ENCODE results near the gene CAMKK2. TPM values are rescaled to one million over a fixed set of nuclear protein-coding genes. Genes with fewer than 3 reads are reported as not detected.
A peak's percentile ranks its signal among the peaks of the same experiment; 100 is the strongest.

CAMKK2 gene
- total RNA-seq, 2 experiments from 2014 or later, result 22.0 to 22.4 TPM

DNA sequence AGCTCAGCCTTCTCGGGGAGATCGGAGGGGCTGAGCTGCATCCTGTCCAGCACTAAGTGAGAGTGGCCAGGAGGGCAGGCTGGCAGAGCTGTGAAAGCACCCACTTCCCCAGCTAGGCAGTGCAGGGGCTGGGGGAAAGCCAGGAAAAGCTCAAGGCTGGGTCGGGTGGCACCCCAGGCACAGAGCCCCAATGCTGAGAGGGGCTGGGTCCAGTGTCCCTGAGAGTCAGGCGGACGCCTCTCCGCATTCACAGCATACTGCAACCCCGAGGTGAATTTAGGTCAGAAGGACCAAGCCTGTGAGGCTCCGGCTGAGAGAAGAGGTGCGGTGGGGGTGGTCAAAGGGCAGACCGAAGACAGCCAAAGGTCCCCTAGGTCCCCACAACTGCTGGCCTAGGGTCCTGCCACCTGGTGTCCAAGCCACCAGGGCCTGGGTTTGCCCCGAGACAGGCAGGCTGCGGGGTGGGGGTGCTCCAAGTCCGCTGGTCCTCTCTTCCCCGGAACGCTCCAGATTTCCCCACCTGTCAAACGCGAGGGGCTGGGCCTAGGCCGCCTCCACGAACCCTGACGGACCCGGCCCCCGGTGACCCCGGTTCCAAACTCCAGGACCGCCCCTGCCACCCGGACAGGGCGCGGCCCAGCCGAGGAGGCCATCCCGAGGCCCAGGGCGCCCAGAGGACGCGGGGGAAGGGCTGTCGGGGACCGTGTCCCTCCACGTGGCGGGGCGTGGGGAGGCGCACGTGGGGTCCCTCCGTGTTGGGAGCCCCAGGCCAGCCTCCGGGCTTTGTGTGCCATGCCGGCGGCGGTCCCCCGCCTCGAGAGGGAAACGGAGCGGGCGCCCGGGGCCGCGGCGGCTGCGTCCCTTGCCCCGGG lies 527 bp downstream of the CAMKK2 start:
- CTCF ChIA-PET, result no interaction called here

DNA sequence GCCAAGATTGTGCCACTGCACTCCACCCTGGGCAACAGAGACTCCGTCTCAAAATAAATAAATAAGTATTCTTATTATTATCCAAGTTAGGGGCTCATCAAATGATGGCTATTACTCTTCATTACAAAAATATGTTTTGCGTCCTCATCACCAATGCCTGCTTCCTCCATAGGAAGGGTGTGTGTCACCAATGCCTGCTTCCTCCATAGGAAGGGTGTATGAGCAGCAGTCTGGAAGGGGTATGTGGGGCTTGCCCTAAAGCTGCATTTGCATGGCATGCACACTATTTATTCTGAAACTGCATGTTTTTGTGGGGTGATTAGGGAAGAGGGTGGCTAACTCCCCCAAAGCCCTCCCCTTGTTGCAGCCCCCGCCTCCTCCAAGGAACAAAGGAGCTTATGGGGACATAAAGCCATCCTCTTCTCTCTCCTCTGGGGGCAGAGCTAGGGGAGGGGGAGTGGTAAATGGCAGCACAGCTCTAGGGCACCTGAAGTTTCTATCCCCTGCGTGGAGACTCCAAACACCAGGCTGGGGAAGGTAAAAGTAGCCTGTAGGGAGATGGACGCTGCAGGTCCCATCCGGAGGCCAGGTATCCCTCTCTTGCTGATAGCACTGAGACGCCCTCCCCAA lies 1.3 kb downstream of the CAMKK2 start:
- POLR2A ChIA-PET, result interaction anchor here (0.6 to 3.1 kb wide), 4 partner anchors 9 to 363 kb away, joined by 3 to 16 read pairs (median 4); partner anchors contain the start of genes ANAPC5 and RNF34
- Mint-ChIP-seq H3K27me3 (no peaks in the 10 kb centered on the region), H3K4me3 (peak overlapping the region; percentile 89), H3K9me3 (no peaks in the 10 kb centered on the region), H3K4me1 (ENCODE audit: low read depth) (peaks cover 22% of the 10 kb centered on the region), H3K36me3 (peaks cover 5% of the 10 kb centered on the region), H3K27ac (peak overlapping the region; percentile 65)
- CTCF ChIA-PET, result no interaction called here
- peak; percentile 14 for DNase-seq
- intact Hi-C loops (cut with micrococcal nuclease), result no loop called here

More for the DNA sequence above, 527 bp downstream of the CAMKK2 start:
- Mint-ChIP-seq H3K4me3 (peak overlapping the region; percentile 89), H3K36me3 (peaks cover 5% of the 10 kb centered on the region), H3K9me3 (no peaks in the 10 kb centered on the region), H3K4me1 (ENCODE audit: low read depth) (peaks cover 22% of the 10 kb centered on the region), H3K27ac (peak overlapping the region; percentile 65), H3K27me3 (no peaks in the 10 kb centered on the region)
- POLR2A ChIA-PET, result interaction anchor here (0.6 to 3.1 kb wide), 5 partner anchors 8 to 362 kb away, joined by 3 to 16 read pairs (median 5); partner anchors contain the start of genes ANAPC5 and RNF34
- intact Hi-C loops (cut with micrococcal nuclease), result loop anchor here (2.0 kb wide), 2 partner anchors 57 to 103 kb away; partner anchors contain the start of gene ANAPC5
- DNase-seq, result peak; percentile 30

DNA sequence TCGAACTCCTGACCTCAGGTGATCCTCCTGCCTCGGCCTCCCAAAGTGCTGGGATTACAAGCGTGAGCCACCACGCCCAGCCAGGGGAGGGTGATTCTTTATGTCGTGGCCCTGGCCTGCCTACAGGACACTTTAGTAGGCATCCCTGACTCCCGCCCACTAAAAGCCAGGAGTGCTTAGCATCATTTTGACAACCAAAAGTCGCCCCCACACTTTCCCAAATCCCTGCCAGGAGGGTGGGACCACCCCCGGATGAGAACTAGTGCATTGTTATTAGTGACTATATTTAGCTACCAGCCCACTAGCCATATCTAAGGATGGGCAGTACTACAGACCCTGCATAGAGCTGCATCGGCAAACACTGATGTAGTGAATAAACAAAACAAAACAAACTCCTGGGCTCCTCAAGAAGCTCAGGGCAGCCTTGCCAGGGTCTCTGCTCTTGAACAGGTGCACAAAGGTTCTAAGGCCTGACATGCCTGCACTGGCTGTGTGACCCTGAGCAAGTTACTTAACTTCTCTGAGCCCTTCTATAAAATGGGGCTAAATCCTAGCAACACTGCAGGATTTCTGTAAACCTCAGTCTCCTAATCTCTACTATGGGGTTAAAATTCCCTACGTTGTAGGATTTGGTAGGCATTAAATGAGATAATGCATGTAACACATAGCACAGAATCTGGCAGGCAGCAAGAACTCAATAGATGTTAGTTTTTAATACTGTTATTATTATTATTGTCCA lies 2.2 kb downstream of the CAMKK2 start:
- no peak overlapping the region for H3K27ac Mint-ChIP-seq
- intact Hi-C loops (cut with micrococcal nuclease), result no loop called here
- CTCF ChIA-PET, result no interaction called here

DNA sequence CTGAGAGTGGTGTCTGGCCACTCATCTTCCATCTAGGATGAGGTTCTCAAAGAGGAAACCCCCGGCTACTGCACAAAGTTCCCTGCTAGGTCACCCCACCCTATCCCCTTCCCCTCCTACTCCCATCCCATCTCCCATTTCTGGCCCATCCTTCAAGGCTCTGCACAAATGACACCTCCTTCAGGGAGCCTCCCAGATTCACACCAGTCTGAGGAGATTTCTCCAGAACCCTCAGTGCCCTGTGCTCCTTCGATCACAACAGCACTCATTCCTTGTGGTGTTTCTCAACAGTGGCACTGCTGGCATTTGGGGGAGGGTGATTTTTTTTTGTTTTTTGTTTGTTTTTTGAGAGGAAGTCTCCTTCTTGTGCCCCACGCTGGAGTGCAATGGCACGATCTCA lies 2.9 kb downstream of the CAMKK2 start:
- CTCF ChIA-PET, result no interaction called here
- intact Hi-C loops (cut with micrococcal nuclease), result no loop called here
- Mint-ChIP-seq H3K27ac (no peak overlapping the region), H3K4me1 (ENCODE audit: low read depth) (peaks cover 23% of the 10 kb centered on the region), H3K4me3 (no peak overlapping the region), H3K9me3 (no peaks in the 10 kb centered on the region), H3K27me3 (no peaks in the 10 kb centered on the region), H3K36me3 (peaks cover 5% of the 10 kb centered on the region)
- no peak for DNase-seq
- POLR2A ChIA-PET, result no interaction called here

More for the DNA sequence above, 2.2 kb downstream of the CAMKK2 start:
- Mint-ChIP-seq H3K4me3 (no peak overlapping the region), H3K9me3 (no peaks in the 10 kb centered on the region), H3K4me1 (ENCODE audit: low read depth) (peaks cover 22% of the 10 kb centered on the region), H3K27me3 (no peaks in the 10 kb centered on the region), H3K36me3 (peaks cover 5% of the 10 kb centered on the region)
- no peak for DNase-seq
- POLR2A ChIA-PET, result interaction anchor here (1.4 to 3.1 kb wide), 2 partner anchors 8 to 106 kb away, joined by 4 to 16 read pairs; partner anchors contain the start of gene RNF34

DNA sequence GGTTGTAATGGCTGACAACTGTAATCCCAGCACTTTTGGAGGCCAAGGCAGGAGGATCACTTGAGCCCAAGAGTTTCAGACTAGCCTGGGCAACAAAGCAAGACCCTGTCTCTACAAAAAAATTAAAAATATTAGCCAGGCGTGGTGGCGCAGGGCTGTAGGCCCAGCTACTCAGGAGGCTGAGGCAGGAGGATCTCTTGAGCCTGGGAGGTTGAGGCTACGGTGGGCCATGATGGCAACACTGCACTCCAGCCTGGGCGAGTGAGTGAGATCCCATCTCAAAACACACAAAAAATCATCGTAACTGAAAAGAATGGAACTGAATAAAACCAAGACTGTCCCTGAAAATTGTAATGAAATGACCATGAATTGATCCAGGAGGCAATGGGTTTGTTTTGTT lies 6.1 kb downstream of the CAMKK2 start:
- no peak overlapping the region for H3K4me3 Mint-ChIP-seq
- no peaks in the 10 kb centered on the region for H3K27me3 Mint-ChIP-seq
- DNase-seq, result no peak
- no peak overlapping the region for H3K27ac Mint-ChIP-seq
- ChIA-PET CTCF (no interaction called here), POLR2A (no interaction called here)
- H3K36me3 Mint-ChIP-seq, result peaks cover 5% of the 10 kb centered on the region
- peaks cover 20% of the 10 kb centered on the region for H3K4me1 Mint-ChIP-seq (ENCODE audit: low read depth)
- no peaks in the 10 kb centered on the region for H3K9me3 Mint-ChIP-seq
- intact Hi-C loops (cut with micrococcal nuclease), result no loop called here

DNA sequence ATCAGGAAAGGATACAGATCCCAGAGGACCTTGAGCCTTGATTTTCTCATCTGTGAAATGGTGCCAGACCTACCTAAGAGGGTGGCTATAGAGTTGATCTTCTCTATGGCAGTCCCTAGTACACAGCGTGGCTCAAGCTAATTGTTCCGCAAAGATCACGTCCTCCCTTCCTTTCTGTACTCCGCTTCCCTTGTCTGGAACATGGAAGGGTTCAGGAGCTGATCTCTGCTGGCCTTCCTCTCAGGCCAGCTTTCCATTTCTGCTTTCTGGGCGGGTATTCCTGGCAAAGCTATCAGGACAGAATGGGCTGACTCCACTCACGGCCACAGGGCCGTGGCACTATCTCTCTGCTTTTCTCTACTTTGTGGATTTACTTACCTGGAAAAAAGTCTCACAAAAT lies 6.5 kb downstream of the CAMKK2 start:
- Mint-ChIP-seq H3K36me3 (peaks cover 5% of the 10 kb centered on the region), H3K4me1 (ENCODE audit: low read depth) (peaks cover 16% of the 10 kb centered on the region), H3K4me3 (no peak overlapping the region), H3K27ac (no peak overlapping the region), H3K9me3 (no peaks in the 10 kb centered on the region), H3K27me3 (no peaks in the 10 kb centered on the region)
- ChIA-PET POLR2A (no interaction called here), CTCF (no interaction called here)
- intact Hi-C loops (cut with micrococcal nuclease), result no loop called here
- DNase-seq, result no peak

DNA sequence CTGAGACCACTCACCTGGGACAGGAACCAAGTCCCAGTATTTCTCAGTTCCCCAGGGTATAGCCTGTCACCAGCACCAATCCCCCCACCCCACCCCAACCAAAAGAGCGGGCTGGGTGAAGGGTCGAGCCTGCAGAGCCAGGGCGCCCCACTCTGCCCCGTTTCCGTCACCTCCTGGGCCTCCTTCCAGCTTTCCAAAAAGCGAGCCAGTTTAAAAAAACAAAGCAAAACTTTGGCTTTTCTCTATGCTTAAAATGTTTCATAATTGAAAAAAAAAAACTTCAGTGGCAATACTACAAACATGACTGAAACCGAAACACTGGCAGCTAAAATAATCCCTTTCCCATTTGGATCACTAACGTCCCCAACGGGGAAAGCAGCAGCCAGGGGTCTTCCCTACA lies 7.5 kb downstream of the CAMKK2 start:
- DNase-seq, result no peak
- Mint-ChIP-seq H3K27me3 (no peaks in the 10 kb centered on the region), H3K4me1 (ENCODE audit: low read depth) (peaks cover 16% of the 10 kb centered on the region), H3K27ac (no peak overlapping the region), H3K9me3 (no peaks in the 10 kb centered on the region), H3K4me3 (no peak overlapping the region), H3K36me3 (peaks cover 5% of the 10 kb centered on the region)
- POLR2A ChIA-PET, result no interaction called here
- intact Hi-C loops (cut with micrococcal nuclease), result no loop called here
- CTCF ChIA-PET, result no interaction called here

DNA sequence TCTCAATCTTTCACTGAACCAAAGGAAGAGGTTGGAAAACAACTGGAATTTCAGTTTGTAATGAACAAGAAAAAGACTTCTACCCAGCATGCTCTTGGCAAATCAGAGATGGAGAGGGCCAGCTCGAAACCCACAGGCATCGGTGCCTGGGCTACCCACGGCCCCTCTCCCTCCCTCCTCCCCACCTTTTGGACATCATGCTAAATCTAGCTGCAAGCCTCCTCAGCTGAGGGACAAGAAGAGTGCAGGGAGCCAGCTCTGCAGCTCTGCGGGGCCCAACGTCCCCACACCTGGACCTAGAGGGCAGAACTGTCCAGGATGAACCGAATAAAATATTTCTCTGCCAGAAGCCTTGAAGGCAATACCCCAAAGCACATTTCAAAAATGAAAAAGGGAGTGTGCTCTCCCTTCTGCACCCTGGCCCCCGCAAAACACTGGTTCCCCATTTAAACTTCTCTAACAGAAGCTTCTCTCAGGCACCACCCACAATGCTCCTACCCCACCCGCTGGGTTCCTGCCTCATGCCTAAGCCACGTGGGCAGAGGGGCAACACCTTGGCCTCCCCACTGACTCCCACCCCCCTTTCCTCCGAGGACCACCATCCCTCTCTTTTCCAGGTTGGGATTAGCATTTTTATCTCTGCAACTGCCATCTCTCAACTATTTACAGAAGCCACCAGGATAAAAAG lies 8.2 kb downstream of the CAMKK2 start:
- H3K9me3 Mint-ChIP-seq, result no peaks in the 10 kb centered on the region
- peaks cover 14% of the 10 kb centered on the region for H3K4me1 Mint-ChIP-seq (ENCODE audit: low read depth)
- ChIA-PET POLR2A (interaction anchor here (1.4 kb wide), 1 partner anchor 8 kb away, joined by 5 read pairs; the partner anchor contains the start of gene CAMKK2), CTCF (interaction anchor here (0.8 kb wide), 1 partner anchor 191 kb away, joined by 3 read pairs; no protein-coding TSS in a partner anchor)
- intact Hi-C loops (cut with micrococcal nuclease), result no loop called here
- H3K27ac Mint-ChIP-seq, result no peak overlapping the region
- DNase-seq, result no peak
- peaks cover 5% of the 10 kb centered on the region for H3K36me3 Mint-ChIP-seq
- H3K4me3 Mint-ChIP-seq, result no peak overlapping the region
- H3K27me3 Mint-ChIP-seq, result no peaks in the 10 kb centered on the region

DNA sequence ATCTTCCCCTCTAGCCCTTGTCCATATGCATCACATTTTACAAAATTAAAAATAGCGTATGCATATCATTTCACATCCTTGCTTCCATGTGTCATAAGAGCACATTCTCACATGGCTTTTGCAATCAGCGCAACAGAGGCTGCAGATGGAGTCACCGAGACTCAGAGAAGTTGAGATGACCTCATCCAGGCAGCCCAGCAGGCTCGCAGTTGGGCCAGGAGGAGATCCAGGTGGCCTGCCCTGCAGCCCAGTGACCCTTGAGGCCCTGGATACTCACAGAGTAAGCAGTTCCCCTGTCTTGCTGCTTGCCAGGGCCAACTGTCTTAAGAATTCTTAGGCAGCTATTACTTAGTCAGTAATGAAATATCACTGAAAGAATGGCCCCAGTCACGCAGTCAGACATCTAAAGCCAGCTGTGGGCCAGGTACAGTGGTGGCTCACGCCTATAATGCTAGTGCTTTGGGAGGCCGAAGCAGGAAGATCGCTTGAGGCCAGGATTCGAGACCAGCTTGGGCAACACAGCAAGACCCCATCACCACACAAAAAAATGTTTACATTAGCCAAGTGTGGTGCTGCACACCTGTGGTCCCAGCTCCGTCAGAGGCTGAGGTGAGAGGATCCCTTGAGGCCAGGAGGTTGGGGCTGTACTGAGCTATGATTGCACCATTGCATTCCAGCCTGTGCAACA lies 9.1 kb downstream of the CAMKK2 start:
- ChIA-PET CTCF (interaction anchor here (0.8 kb wide), 1 partner anchor 192 kb away, joined by 3 read pairs; no protein-coding TSS in a partner anchor), POLR2A (interaction anchor here (1.4 kb wide), 1 partner anchor 9 kb away, joined by 5 read pairs; the partner anchor contains the start of gene CAMKK2)
- Mint-ChIP-seq H3K4me3 (no peak overlapping the region), H3K9me3 (no peaks in the 10 kb centered on the region), H3K27ac (no peak overlapping the region), H3K4me1 (ENCODE audit: low read depth) (peaks cover 10% of the 10 kb centered on the region), H3K27me3 (no peaks in the 10 kb centered on the region), H3K36me3 (peaks cover 5% of the 10 kb centered on the region)
- no peak for DNase-seq
- intact Hi-C loops (cut with micrococcal nuclease), result no loop called here

DNA sequence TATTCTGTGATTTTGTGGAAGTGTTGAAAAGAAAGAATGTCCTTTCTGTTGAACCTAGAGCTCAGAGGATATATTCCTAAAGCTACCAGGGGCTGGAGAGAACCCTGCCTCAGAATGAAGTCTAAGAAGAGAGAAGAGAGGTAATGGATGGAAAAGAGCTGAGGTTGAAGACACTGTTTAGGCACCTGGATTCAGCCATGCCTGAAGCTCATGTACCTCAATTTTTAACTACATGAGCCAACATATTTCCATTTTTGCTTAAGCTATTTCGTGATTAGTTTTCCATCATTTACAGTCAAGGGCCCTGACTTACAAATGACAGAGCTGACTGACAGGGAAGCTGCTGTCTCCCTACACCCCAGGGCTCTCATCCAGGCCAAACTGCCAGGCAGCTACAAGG lies 10.7 kb downstream of the CAMKK2 start:
- H3K27me3 Mint-ChIP-seq, result no peaks in the 10 kb centered on the region
- H3K36me3 Mint-ChIP-seq, result no peaks in the 10 kb centered on the region
- H3K4me3 Mint-ChIP-seq, result no peak overlapping the region
- no peak overlapping the region for H3K27ac Mint-ChIP-seq
- DNase-seq, result no peak
- intact Hi-C loops (cut with micrococcal nuclease), result no loop called here
- POLR2A ChIA-PET, result interaction anchor here (0.6 to 1.2 kb wide), 2 partner anchors 9 to 28 kb away, joined by 3 to 4 read pairs; no protein-coding TSS in a partner anchor
- H3K9me3 Mint-ChIP-seq, result no peaks in the 10 kb centered on the region
- CTCF ChIA-PET, result interaction anchor here (1.4 kb wide), 1 partner anchor 49 kb away, joined by 4 read pairs; no protein-coding TSS in a partner anchor
- peaks cover 6% of the 10 kb centered on the region for H3K4me1 Mint-ChIP-seq (ENCODE audit: low read depth)

Measured in activated CD4-positive, alpha-beta memory T cell treated with anti-CD3 and anti-CD28 coated beads for 36 hours (primary cell).